HEK293 (cell line): Measurements from ENCODE around the gene SESN2.

Source experiments
- CTCF ChIA-PET: fragments of 350-600 bp; formaldehyde crosslinking; extraction: SDS; loops from one replicate; lab custom pipeline; 2021; ENCODE audit warnings: antibody characterized with exemption; lab: Yijun Ruan, JAX
- POLR2A ChIA-PET: fragments of 300-600 bp; formaldehyde crosslinking; extraction: SDS; loops from one replicate; lab custom pipeline; 2020; ENCODE audit warnings: antibody characterized with exemption, inconsistent platforms; lab: Yijun Ruan, JAX
- H3K27ac ChIP-seq: fragments of 200-500 bp; sonication (Bioruptor generic); 2 replicates; pipeline ENCODE4 v1.5.1; 2014; ENCODE audit warnings: low read depth, low read length, control low read depth, inconsistent platforms; ENCODE audit errors: extremely low read depth
- H3K36me3 ChIP-seq, 2 experiments: fragments of 200-500 bp in 1 of 2; sonication (Bioruptor generic) in 1 of 2; 1 replicate in 1 of 2; 2 replicates in 1 of 2; pipeline ENCODE4 v1.5.1; 2014 to 2017; ENCODE audit warnings: inconsistent platforms in 2 of 2, low read length in 2 of 2; ENCODE audit not compliant: control insufficient read depth in 2 of 2, insufficient read depth in 1 of 2
- H3K4me1 ChIP-seq: fragments of 200-500 bp; sonication (Bioruptor generic); 2 replicates; pipeline ENCODE4 v1.5.1; 2014; ENCODE audit warnings: mild to moderate bottlenecking, low read length, inconsistent platforms; ENCODE audit not compliant: control insufficient read depth, insufficient read depth
- H3K4me3 ChIP-seq: 2 replicates; pipeline ENCODE4 v1.5.1; 2011; ENCODE audit warnings: low read depth, mild to moderate bottlenecking, control low read depth, low read length, moderate library complexity
- H3K9me3 ChIP-seq: fragments of 200-500 bp; sonication (Bioruptor generic); 2 replicates; pipeline ENCODE4 v1.5.1; 2014; ENCODE audit warnings: low read depth, low read length, inconsistent platforms; ENCODE audit not compliant: control insufficient read depth, insufficient read depth
- ATF2 ChIP-seq: fragments of 450-650 bp; formaldehyde crosslinking; IDR thresholded peaks from 2 replicates; pipeline ENCODE4 v1.5.1; 2016; ENCODE audit warnings: missing biosample characterization, missing genetic modification characterization, low read depth
- HOXC10 ChIP-seq: sonication (generic); formaldehyde crosslinking; IDR thresholded peaks from 2 replicates; pipeline ENCODE4 v1.8.1; 2023; ENCODE audit warnings: mild to moderate bottlenecking, missing genetic modification reagents
- MYNN ChIP-seq: fragments of 450-650 bp; formaldehyde crosslinking; IDR thresholded peaks from 2 replicates; pipeline ENCODE4 v1.5.1; 2016; ENCODE audit warnings: missing biosample characterization, missing genetic modification characterization, borderline replicate concordance
- MZF1 ChIP-seq: fragments of 450-650 bp; formaldehyde crosslinking; IDR thresholded peaks from 2 replicates; pipeline ENCODE4 v1.5.1; 2017; ENCODE audit warnings: missing biosample characterization, missing genetic modification characterization, borderline replicate concordance
- SCRT2 ChIP-seq: fragments of 450-650 bp; formaldehyde crosslinking; IDR thresholded peaks from 2 replicates; pipeline ENCODE4 v1.5.1; 2016; ENCODE audit warnings: missing biosample characterization, missing genetic modification characterization
- SP7 ChIP-seq: fragments of 450-650 bp; formaldehyde crosslinking; IDR thresholded peaks from 2 replicates; pipeline ENCODE4 v1.5.1; 2016; ENCODE audit warnings: missing biosample characterization, missing genetic modification characterization
- ZBTB49 ChIP-seq: fragments of 450-650 bp; formaldehyde crosslinking; IDR thresholded peaks from 2 replicates; pipeline ENCODE4 v1.5.1; 2016; ENCODE audit warnings: missing biosample characterization, missing genetic modification characterization, low read depth
- ZNF114 ChIP-seq: fragments of 450-650 bp; formaldehyde crosslinking; IDR thresholded peaks from 2 replicates; pipeline ENCODE4 v1.5.0; 2017; ENCODE audit warnings: missing biosample characterization, missing genetic modification characterization
- ZNF211 ChIP-seq: fragments of 450-650 bp; formaldehyde crosslinking; IDR thresholded peaks from 2 replicates; pipeline ENCODE4 v1.5.1; 2016; ENCODE audit warnings: low read depth, missing biosample characterization, missing genetic modification characterization
- ZNF214 ChIP-seq: fragments of 450-650 bp; formaldehyde crosslinking; IDR thresholded peaks from 2 replicates; pipeline ENCODE4 v1.5.1; 2017; ENCODE audit warnings: missing biosample characterization, mild to moderate bottlenecking, missing genetic modification characterization, borderline replicate concordance
- ZNF239 ChIP-seq: fragments of 450-650 bp; formaldehyde crosslinking; IDR thresholded peaks from 2 replicates; pipeline ENCODE4 v1.5.1; 2016; ENCODE audit warnings: missing biosample characterization, missing genetic modification characterization
- ZNF311 ChIP-seq: fragments of 450-650 bp; formaldehyde crosslinking; IDR thresholded peaks from 2 replicates; pipeline ENCODE4 v1.5.1; 2017; ENCODE audit warnings: missing biosample characterization, missing genetic modification characterization, borderline replicate concordance
- ZNF473 ChIP-seq: fragments of 450-650 bp; formaldehyde crosslinking; IDR thresholded peaks from 2 replicates; pipeline ENCODE4 v1.5.1; 2017; ENCODE audit warnings: missing biosample characterization, missing genetic modification characterization
- ZNF48 ChIP-seq: fragments of 450-650 bp; formaldehyde crosslinking; IDR thresholded peaks from 2 replicates; pipeline ENCODE4 v1.5.1; 2016; ENCODE audit warnings: missing biosample characterization, missing genetic modification characterization
- ZNF514 ChIP-seq: fragments of 450-650 bp; formaldehyde crosslinking; IDR thresholded peaks from 2 replicates; pipeline ENCODE4 v1.5.1; 2016; ENCODE audit warnings: missing biosample characterization, missing genetic modification characterization
- ZNF555 ChIP-seq: fragments of 450-650 bp; formaldehyde crosslinking; conservative IDR thresholded peaks from 2 replicates; pipeline ENCODE4 v1.5.1; 2017; ENCODE audit warnings: missing biosample characterization, mild to moderate bottlenecking, missing genetic modification characterization, inconsistent platforms
- ZNF621 ChIP-seq: fragments of 450-650 bp; formaldehyde crosslinking; IDR thresholded peaks from 2 replicates; pipeline ENCODE4 v1.5.1; 2017; ENCODE audit warnings: missing biosample characterization, missing genetic modification characterization
- ZNF623 ChIP-seq: fragments of 450-650 bp; formaldehyde crosslinking; IDR thresholded peaks from 2 replicates; pipeline ENCODE4 v1.5.1; 2016; ENCODE audit warnings: missing biosample characterization, missing genetic modification characterization
- ZNF837 ChIP-seq: fragments of 450-650 bp; formaldehyde crosslinking; IDR thresholded peaks from 2 replicates; pipeline ENCODE4 v1.5.1; 2016; ENCODE audit warnings: missing biosample characterization, missing genetic modification characterization
- TF ChIP-seq, protein P1 (sequence below): fragments of 450-650 bp; formaldehyde crosslinking; IDR thresholded peaks from 2 replicates; pipeline ENCODE4 v1.5.1; 2016; ENCODE audit warnings: missing biosample characterization, missing genetic modification characterization, borderline replicate concordance
- TF ChIP-seq, protein P2 (sequence below): fragments of 450-650 bp; formaldehyde crosslinking; IDR thresholded peaks from 2 replicates; pipeline ENCODE4 v1.5.1; 2016; ENCODE audit warnings: missing biosample characterization, missing genetic modification characterization
- TF ChIP-seq, protein P3 (sequence below): fragments of 450-650 bp; formaldehyde crosslinking; IDR thresholded peaks from 2 replicates; pipeline ENCODE4 v1.5.1; 2016; ENCODE audit warnings: missing biosample characterization, missing genetic modification characterization

Gene SESN2

GRCh38 chr1:28296401-28297261, 37.3 kb downstream of the SESN2 start (continued):
- TF ChIP-seq, protein P1, sequence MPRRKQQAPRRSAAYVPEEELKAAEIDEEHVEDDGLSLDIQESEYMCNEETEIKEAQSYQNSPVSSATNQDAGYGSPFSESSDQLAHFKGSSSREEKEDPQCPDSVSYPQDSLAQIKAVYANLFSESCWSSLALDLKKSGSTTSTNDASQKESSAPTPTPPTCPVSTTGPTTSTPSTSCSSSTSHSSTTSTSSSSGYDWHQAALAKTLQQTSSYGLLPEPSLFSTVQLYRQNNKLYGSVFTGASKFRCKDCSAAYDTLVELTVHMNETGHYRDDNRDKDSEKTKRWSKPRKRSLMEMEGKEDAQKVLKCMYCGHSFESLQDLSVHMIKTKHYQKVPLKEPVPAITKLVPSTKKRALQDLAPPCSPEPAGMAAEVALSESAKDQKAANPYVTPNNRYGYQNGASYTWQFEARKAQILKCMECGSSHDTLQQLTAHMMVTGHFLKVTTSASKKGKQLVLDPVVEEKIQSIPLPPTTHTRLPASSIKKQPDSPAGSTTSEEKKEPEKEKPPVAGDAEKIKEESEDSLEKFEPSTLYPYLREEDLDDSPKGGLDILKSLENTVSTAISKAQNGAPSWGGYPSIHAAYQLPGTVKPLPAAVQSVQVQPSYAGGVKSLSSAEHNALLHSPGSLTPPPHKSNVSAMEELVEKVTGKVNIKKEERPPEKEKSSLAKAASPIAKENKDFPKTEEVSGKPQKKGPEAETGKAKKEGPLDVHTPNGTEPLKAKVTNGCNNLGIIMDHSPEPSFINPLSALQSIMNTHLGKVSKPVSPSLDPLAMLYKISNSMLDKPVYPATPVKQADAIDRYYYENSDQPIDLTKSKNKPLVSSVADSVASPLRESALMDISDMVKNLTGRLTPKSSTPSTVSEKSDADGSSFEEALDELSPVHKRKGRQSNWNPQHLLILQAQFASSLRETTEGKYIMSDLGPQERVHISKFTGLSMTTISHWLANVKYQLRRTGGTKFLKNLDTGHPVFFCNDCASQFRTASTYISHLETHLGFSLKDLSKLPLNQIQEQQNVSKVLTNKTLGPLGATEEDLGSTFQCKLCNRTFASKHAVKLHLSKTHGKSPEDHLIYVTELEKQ = no peak
- TF ChIP-seq MZF1 (tag by site-specific recombination) = no peak
- no peak for TF ChIP-seq ZNF214 (tag by site-specific recombination)
- no peak for TF ChIP-seq ZNF114
- TF ChIP-seq SP7 (tag by site-specific recombination) = peak; percentile 71
- TF ChIP-seq ZNF473 (tag by site-specific recombination) = no peak
- peak; percentile 70; the same call in 1 of the 2 replicates for TF ChIP-seq SCRT2 (tag by site-specific recombination)
- TF ChIP-seq, protein P2, sequence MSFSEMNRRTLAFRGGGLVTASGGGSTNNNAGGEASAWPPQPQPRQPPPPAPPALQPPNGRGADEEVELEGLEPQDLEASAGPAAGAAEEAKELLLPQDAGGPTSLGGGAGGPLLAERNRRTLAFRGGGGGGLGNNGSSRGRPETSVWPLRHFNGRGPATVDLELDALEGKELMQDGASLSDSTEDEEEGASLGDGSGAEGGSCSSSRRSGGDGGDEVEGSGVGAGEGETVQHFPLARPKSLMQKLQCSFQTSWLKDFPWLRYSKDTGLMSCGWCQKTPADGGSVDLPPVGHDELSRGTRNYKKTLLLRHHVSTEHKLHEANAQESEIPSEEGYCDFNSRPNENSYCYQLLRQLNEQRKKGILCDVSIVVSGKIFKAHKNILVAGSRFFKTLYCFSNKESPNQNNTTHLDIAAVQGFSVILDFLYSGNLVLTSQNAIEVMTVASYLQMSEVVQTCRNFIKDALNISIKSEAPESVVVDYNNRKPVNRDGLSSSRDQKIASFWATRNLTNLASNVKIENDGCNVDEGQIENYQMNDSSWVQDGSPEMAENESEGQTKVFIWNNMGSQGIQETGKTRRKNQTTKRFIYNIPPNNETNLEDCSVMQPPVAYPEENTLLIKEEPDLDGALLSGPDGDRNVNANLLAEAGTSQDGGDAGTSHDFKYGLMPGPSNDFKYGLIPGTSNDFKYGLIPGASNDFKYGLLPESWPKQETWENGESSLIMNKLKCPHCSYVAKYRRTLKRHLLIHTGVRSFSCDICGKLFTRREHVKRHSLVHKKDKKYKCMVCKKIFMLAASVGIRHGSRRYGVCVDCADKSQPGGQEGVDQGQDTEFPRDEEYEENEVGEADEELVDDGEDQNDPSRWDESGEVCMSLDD (tag by site-specific recombination) = no peak
- TF ChIP-seq, protein P3, sequence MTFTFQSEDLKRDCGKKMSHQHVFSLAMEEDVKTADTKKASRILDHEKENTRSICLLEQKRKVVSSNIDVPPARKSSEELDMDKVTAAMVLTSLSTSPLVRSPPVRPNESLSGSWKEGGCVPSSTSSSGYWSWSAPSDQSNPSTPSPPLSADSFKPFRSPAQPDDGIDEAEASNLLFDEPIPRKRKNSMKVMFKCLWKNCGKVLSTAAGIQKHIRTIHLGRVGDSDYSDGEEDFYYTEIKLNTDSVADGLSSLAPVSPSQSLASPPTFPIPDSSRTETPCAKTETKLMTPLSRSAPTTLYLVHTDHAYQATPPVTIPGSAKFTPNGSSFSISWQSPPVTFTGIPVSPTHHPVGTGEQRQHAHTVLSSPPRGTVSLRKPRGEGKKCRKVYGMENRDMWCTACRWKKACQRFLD = no peak
- no peak for TF ChIP-seq ZNF48 (tag by site-specific recombination)
- no peak for TF ChIP-seq ZNF623 (tag by site-specific recombination)
- TF ChIP-seq ZNF555 (tag by site-specific recombination) = no peak
- no peak for TF ChIP-seq ZNF239 (tag by site-specific recombination)
- no peak for TF ChIP-seq ZNF621
- TF ChIP-seq HOXC10 = no peak
- no peak for TF ChIP-seq ZNF211 (tag by site-specific recombination)
- TF ChIP-seq, all 188 proteins: peak for 22

- H3K4me1 ChIP-seq = peaks cover 10% of the 10 kb centered on the region
- ChIA-PET POLR2A (no interaction called here), CTCF (no interaction called here)
- no peaks in the 10 kb centered on the region; a peak in 1 of 3 replicates for H3K36me3 ChIP-seq
- H3K27ac ChIP-seq = no peak overlapping the region
- H3K4me3 ChIP-seq = no peak overlapping the region
- no peaks in the 10 kb centered on the region for H3K9me3 ChIP-seq
- TF ChIP-seq ATF2 (no peak), ZNF514 (tag by site-specific recombination) (no peak), MYNN (tag by site-specific recombination) (no peak), ZBTB49 (tag by site-specific recombination) (no peak), ZNF311 (no peak), ZNF837 (tag by site-specific recombination) (no peak)
- TF ChIP-seq, protein P2 (tag by site-specific recombination) = no peak
Observed at GRCh38 chr1:28297826-28298225, 38.5 kb downstream of the SESN2 start.
